K562 (cell line): Measurements from ENCODE around the gene RNF187. TPM values are rescaled to one million over a fixed set of nuclear protein-coding genes. Genes with fewer than 3 reads are reported as not detected.
A peak's percentile ranks its signal among the peaks of the same experiment; 100 is the strongest.

Experiments
- IRF1 ChIP-seq: sonication (generic); formaldehyde crosslinking; IDR thresholded peaks from 2 replicates; pipeline ENCODE4 v1.8.0; 2022; ENCODE audit warnings: missing genetic modification reagents, mild to moderate bottlenecking, borderline replicate concordance
- KDM2B ChIP-seq: fragments of 250-450 bp; sonication (Bioruptor Pico); IDR thresholded peaks from 2 replicates; pipeline ENCODE4 v1.8.0; 2021; ENCODE audit warnings: mild to moderate bottlenecking, moderate library complexity
- KLF1 ChIP-seq: fragments of 450-650 bp; IDR thresholded peaks from 2 replicates; pipeline ENCODE4 v1.6.1; 2016; ENCODE audit warnings: missing genetic modification characterization, missing compliant biosample characterization
- MGA ChIP-seq: fragments of 450-650 bp; IDR thresholded peaks from 2 replicates; pipeline ENCODE4 v1.6.1; 2016; ENCODE audit warnings: mild to moderate bottlenecking, moderate library complexity
- TFE3 ChIP-seq: fragments of 450-650 bp; formaldehyde crosslinking; IDR thresholded peaks from 2 replicates; pipeline ENCODE4 v1.4.0; 2020; ENCODE audit warnings: mild to moderate bottlenecking, mixed read lengths
- TRIM24 ChIP-seq, 2 experiments: fragments of 450-650 bp; IDR thresholded peaks; 2 replicates each; pipeline ENCODE4 v1.6.1; 2016
- ZBTB2 ChIP-seq: fragments of 450-650 bp; IDR thresholded peaks from 2 replicates; pipeline ENCODE4 v1.6.1; 2016; ENCODE audit warnings: antibody characterized with exemption
- ZKSCAN3 ChIP-seq: fragments of 250-450 bp; sonication (Bioruptor Pico); IDR thresholded peaks from 2 replicates; pipeline ENCODE4 v1.4.0; 2020
- ZNF140 ChIP-seq: fragments of 250-450 bp; sonication (Bioruptor Pico); IDR thresholded peaks from 2 replicates; pipeline ENCODE4 v1.8.0; 2021; ENCODE audit warnings: moderate library complexity, mild to moderate bottlenecking, inconsistent platforms
- polyA plus RNA-seq, 8 experiments: library from polyadenylated mRNA; depleted of rRNA in 4 of 8; stranded (reverse) in 5 of 8; unstranded in 3 of 8; fragments of >200 nt; fragmentation: Nextera tagmentation in 2 of 8; fragmentation: Illumina TruSeq in 1 of 8; extraction: Ambion mirVana in 2 of 8; extraction: Trizol in 1 of 8; gene quantifications; 2 replicates each; pipeline versions ENCODE4 v1.2.1 to v1.2.3, GENCODE V29; 2011 to 2014; ENCODE audit warnings: inconsistent platforms in 1 of 8, missing spikeins in 1 of 8
- total RNA-seq, 7 experiments: library from RNA; depleted of rRNA in 6 of 7; stranded (reverse); fragments of >200 nt in 6 of 7; fragmentation: Illumina TruSeq in 2 of 7; extraction: Trizol in 2 of 7; gene quantifications; 2 replicates each; pipeline versions ENCODE4 v1.2.1 to v1.2.3, GENCODE V29; 2011 to 2021; ENCODE audit warnings: low replicate concordance in 1 of 7
- TF ChIP-seq, protein P1 (sequence below): sonication (generic); formaldehyde crosslinking; IDR thresholded peaks from 2 replicates; pipeline ENCODE4 v1.9.0; 2022; ENCODE audit warnings: mild to moderate bottlenecking, missing genetic modification reagents

The RNF187 gene
- total and polyA plus RNA-seq, 9 of the 15 experiments (the other 6 are each of a cell fraction or from before 2014, with no cell fraction given) = 2.3 to 119 (median 41.9) TPM

GRCh38 chr1:228463559-228464455, 23.4 kb upstream of the RNF187 start (continued):
- peak; percentile 82 for TF ChIP-seq MGA
- no peak for TF ChIP-seq TFE3 (CRISPR knock-in tag)
- peak; percentile 91 for TF ChIP-seq ZBTB2
- TF ChIP-seq KLF1 = peak; percentile 99
- TF ChIP-seq IRF1 (CRISPR knock-in tag) = no peak
- TF ChIP-seq TRIM24 (IDR thresholded peaks at IDR 0.05) = peak; percentile 79 to 90
- TF ChIP-seq, protein P1, sequence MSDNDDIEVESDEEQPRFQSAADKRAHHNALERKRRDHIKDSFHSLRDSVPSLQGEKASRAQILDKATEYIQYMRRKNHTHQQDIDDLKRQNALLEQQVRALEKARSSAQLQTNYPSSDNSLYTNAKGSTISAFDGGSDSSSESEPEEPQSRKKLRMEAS (CRISPR knock-in tag) = peak; percentile 69
- no peak for TF ChIP-seq ZNF140 (CRISPR knock-in tag)
- TF ChIP-seq ZKSCAN3 (CRISPR knock-in tag) = no peak
- TF ChIP-seq KDM2B = no peak
